Measurements from ENCODE around the gene RAB44. TPM values are rescaled to one million over a fixed set of nuclear protein-coding genes. Genes with fewer than 3 reads are reported as not detected.

RAB44 gene
- total RNA-seq, 1 donor from 2014 or later = 0.21 TPM

GRCh38 chr6:36698196-36698595 is 570 bp downstream of the RAB44 start:
- intact Hi-C loops (cut with DNase I) = no loop called here
- Histone ChIP-seq H3K4me1 (no peaks in the 10 kb centered on the region), H3K27me3 (no peaks in the 10 kb centered on the region), H3K36me3 (no peaks in the 10 kb centered on the region), H3K27ac (no peak overlapping the region), H3K4me3 (no peak overlapping the region), H3K9me3 (no peaks in the 10 kb centered on the region)
- TF ChIP-seq CTCF (IDR thresholded peaks at IDR 0.05) = no peak
- DNase-seq (ENCODE audit: low spot score in 2 of 2) = peak in 1 of 2 donors; percentile 58

- intact Hi-C loops (cut with DNase I) = no loop called here
- TF ChIP-seq CTCF (IDR thresholded peaks at IDR 0.05) = no peak
- Histone ChIP-seq H3K4me1 (no peaks in the 10 kb centered on the region), H3K9me3 (no peaks in the 10 kb centered on the region), H3K27ac (no peak overlapping the region), H3K4me3 (no peak overlapping the region), H3K27me3 (no peaks in the 10 kb centered on the region), H3K36me3 (no peaks in the 10 kb centered on the region)
- peak in 1 of 2 donors; percentile 19 for DNase-seq (ENCODE audit: low spot score in 2 of 2)
These were observed 1.2 kb downstream of the RAB44 start for GRCh38 chr6:36698871-36699271.

DNA sequence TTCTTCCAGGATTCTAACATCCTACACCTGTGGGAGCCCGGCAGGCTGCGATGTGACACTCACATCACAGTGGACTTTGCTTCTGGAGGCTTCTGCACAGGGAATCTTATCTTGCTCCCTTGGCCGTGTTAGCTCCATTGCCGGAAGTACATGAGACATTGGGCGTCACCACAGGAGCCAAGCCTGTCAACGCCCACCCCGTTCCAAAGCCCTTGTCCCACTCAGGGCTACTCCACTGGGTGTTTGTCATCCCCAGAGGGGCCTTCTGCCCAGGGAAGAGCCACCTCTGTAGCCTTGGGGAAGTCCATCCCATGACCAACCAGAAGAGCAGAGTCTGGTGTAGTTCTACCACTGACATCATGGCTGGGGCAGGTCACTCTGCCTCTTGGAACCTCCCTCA is 1.7 kb downstream of the RAB44 start:
- Histone ChIP-seq H3K4me3 (no peak overlapping the region), H3K4me1 (no peaks in the 10 kb centered on the region), H3K27ac (no peak overlapping the region), H3K27me3 (no peaks in the 10 kb centered on the region), H3K9me3 (no peaks in the 10 kb centered on the region), H3K36me3 (no peaks in the 10 kb centered on the region)
- intact Hi-C loops (cut with DNase I) = no loop called here
- peak in 1 of 2 donors; percentile 40 for DNase-seq (ENCODE audit: low spot score in 2 of 2)
- TF ChIP-seq CTCF (IDR thresholded peaks at IDR 0.05) = no peak

DNA sequence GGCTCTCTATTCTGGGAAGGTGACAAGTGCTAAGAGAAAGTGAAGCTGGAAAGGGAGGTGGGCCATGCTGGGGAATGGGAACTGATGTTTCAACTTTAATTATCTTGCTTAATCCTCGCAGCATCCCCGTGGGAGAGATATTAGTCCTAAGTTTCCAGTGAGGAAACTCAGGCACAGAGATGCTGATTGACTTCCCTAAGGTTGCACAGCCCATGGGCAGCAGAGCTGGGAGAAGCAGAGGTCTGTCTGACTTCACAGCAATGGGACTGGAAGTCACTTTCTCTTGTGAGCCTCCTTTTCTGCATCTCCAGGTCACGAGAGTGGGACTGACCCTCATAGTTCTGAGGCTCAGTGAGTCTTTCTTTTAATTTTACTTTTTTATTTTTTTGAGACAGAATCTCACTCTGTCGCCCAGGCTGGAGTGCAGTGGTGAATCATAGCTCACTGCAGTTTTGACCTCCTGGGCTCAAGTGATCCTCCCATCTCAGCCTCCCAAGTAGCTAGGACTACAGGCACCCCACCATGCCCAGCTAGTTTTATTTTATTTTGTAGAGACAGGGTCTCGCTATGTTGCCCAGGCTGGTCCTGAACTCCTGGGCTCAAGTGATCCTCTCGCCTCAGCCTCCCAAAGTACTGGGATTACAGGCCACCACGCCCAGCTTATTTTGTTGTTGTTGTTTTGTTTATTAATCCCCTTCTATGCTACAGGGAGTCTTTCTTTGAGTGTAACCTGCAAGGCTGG is 2.6 kb downstream of the RAB44 start:
- no peaks in the 10 kb centered on the region for H3K27me3 ChIP-seq
- H3K9me3 ChIP-seq = no peaks in the 10 kb centered on the region
- H3K36me3 ChIP-seq = no peaks in the 10 kb centered on the region
- DNase-seq (ENCODE audit: low spot score in 2 of 2) = peak in 1 of 2 donors; percentile 27
- no peaks in the 10 kb centered on the region for H3K4me1 ChIP-seq
- no peak for TF ChIP-seq CTCF (IDR thresholded peaks at IDR 0.05)
- H3K27ac ChIP-seq = no peak overlapping the region
- H3K4me3 ChIP-seq = no peak overlapping the region
- intact Hi-C loops (cut with DNase I) = no loop called here

- Histone ChIP-seq H3K27ac (no peak overlapping the region), H3K4me1 (no peaks in the 10 kb centered on the region), H3K27me3 (no peaks in the 10 kb centered on the region), H3K9me3 (no peaks in the 10 kb centered on the region), H3K36me3 (no peaks in the 10 kb centered on the region), H3K4me3 (no peak overlapping the region)
- no peak for TF ChIP-seq CTCF (IDR thresholded peaks at IDR 0.05)
- no peak for DNase-seq (ENCODE audit: low spot score in 2 of 2)
- intact Hi-C loops (cut with DNase I) = no loop called here
These were observed 3.2 kb downstream of the RAB44 start for GRCh38 chr6:36700831-36701230.
